Upper lobe of left lung (tissue), 6 donors: Measurements from ENCODE around the gene TGFBR3. TPM values are rescaled to one million over a fixed set of nuclear protein-coding genes. Genes with fewer than 3 reads are reported as not detected.

Experiments
- ATAC-seq, 2 donors: fragments of 200-7000 bp; cut with Tn5 transposase; one replicate each; pipeline ENCODE4 v1.9.1; 2022; ENCODE audit warnings: mild to moderate bottlenecking in 2 of 2, moderate library complexity in 2 of 2; ENCODE audit not compliant: low FRiP score in 2 of 2
- DNase-seq, 2 donors: peaks; one replicate each; pipeline ENCODE4 v3.0.0-alpha.2; 2019 to 2020
- H3K27ac ChIP-seq, 4 donors: fragments of 200-600 bp; sonication (generic); one replicate each; pipeline ENCODE4 v1.5.1; 2016 to 2019
- H3K27me3 ChIP-seq, 4 donors: fragments of 200-600 bp; sonication (generic); one replicate each; pipeline ENCODE4 v1.5.1; 2017 to 2019
- H3K36me3 ChIP-seq, 4 donors: fragments of 200-600 bp; sonication (generic); one replicate each; pipeline ENCODE4 v1.5.1; 2016 to 2019
- H3K4me1 ChIP-seq, 4 donors: fragments of 200-600 bp; sonication (generic); one replicate each; pipeline ENCODE4 v1.5.1; 2018 to 2019
- H3K4me3 ChIP-seq, 4 donors: fragments of 200-600 bp; sonication (generic); one replicate each; pipeline ENCODE4 v1.5.1; 2017 to 2019; ENCODE audit warnings: mild to moderate bottlenecking in 2 of 4, moderate library complexity in 1 of 4
- H3K9me3 ChIP-seq, 4 donors: fragments of 200-600 bp; sonication (generic); one replicate each; pipeline ENCODE4 v1.5.1; 2018 to 2019
- EP300 ChIP-seq, 4 donors: sonication (generic); formaldehyde crosslinking; IDR thresholded peaks; one replicate each; pipeline ENCODE4 v1.5.1; 2017; ENCODE audit warnings: antibody characterized with exemption in 4 of 4, control low read depth in 2 of 4
- POLR2A ChIP-seq, 4 donors: fragments of 450-650 bp; IDR thresholded peaks; one replicate each; pipeline ENCODE4 v1.5.1; 2016 to 2017; ENCODE audit warnings: antibody characterized with exemption in 4 of 4, mild to moderate bottlenecking in 2 of 4
- POLR2AphosphoS5 ChIP-seq, 2 donors: sonication (generic); formaldehyde crosslinking; IDR thresholded peaks; one replicate each; pipeline ENCODE4 v1.5.1; 2017; ENCODE audit warnings: antibody characterized with exemption in 2 of 2
- WGBS, 2 donors: methylation state at CpG; one replicate each; pipeline ENCODE4 v1.1.5; 2017 to 2018; 5-methylcytosine and 5-hydroxymethylcytosine counted together
- total RNA-seq, 6 donors: library from RNA; depleted of rRNA in 4 of 6; stranded (reverse); fragments of >200 nt in 4 of 6; gene quantifications; one replicate each; pipeline versions ENCODE4 v1.1.0 to v1.2.1, GENCODE V29; 2016 to 2021
- TF ChIP-seq, protein P1 (sequence below), 6 experiments: fragments of 450-650 bp in 4 of 6; fragments of 200-600 bp in 2 of 6; sonication (generic) in 2 of 6; IDR thresholded peaks; one replicate each; pipeline ENCODE4 v1.5.1; 2016 to 2019; ENCODE audit warnings: antibody characterized with exemption in 6 of 6
- donor health status: DM: no; HTN: no; CAD: no; lungs with moderate emphysema.
- donor health status: DM: no; HTN: yes; CAD: no; lungs with severe emphysema.

Gene TGFBR3
- total RNA-seq, 6 donors from 2014 or later: 33.5 to 78.3 (median 57.1) TPM

DNA sequence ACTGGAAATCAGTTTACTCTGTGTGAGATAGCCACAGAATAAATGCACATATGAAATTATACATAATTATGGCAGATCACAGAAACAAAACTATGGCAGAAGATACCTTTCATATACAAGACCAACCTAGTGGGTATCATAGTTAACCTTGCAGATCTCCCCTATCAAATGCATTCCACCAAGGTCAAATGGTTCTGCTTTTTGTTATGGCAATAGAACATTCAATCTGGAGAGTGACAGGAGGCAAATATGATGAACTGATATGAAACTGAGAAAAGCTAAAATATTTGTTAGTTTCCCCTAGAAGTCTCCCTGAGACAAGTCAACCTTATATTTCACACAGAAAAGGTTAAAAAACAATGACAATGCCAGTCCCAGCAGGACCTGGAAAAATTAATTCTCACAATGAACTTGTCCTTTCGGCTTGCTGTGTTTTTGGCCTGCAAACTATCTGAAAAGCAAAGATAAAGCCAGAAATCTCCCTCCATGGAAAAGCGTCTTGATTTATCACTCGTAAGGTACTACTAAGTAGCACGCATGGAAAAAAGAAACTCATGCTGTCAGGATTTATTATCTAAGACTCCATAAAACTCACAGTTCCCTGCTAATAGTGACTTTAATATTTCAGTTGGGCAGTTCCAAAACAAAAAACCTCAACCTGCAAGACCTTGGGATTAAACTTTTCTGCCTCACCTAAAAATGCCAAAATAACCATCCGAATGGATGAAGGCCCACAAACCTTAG, 174.3 kb downstream of the TGFBR3 start:
- 95 to 98% methylated on average over 5 of the region's 5 CpGs for WGBS, 2 donors
- DNase-seq: no peak
- H3K4me3 ChIP-seq: no peak overlapping the region
- ATAC-seq: no peak
- peaks cover 5 to 31% (median 23%) of the 10 kb centered on the region in 4 donors for H3K4me1 ChIP-seq
- H3K27ac ChIP-seq: peak overlapping the region in 3 of 4 donors; percentile 33 to 87 (median 69)
- H3K9me3 ChIP-seq: no peaks in the 10 kb centered on the region
- H3K36me3 ChIP-seq: peaks cover 0 to 67% (median 19%) of the 10 kb centered on the region in 4 donors
- no peaks in the 10 kb centered on the region for H3K27me3 ChIP-seq
- TF ChIP-seq POLR2AphosphoS5 (IDR thresholded peaks at IDR 0.05): no peak
- TF ChIP-seq EP300 (IDR thresholded peaks at IDR 0.05): no peak
- TF ChIP-seq, protein P1, sequence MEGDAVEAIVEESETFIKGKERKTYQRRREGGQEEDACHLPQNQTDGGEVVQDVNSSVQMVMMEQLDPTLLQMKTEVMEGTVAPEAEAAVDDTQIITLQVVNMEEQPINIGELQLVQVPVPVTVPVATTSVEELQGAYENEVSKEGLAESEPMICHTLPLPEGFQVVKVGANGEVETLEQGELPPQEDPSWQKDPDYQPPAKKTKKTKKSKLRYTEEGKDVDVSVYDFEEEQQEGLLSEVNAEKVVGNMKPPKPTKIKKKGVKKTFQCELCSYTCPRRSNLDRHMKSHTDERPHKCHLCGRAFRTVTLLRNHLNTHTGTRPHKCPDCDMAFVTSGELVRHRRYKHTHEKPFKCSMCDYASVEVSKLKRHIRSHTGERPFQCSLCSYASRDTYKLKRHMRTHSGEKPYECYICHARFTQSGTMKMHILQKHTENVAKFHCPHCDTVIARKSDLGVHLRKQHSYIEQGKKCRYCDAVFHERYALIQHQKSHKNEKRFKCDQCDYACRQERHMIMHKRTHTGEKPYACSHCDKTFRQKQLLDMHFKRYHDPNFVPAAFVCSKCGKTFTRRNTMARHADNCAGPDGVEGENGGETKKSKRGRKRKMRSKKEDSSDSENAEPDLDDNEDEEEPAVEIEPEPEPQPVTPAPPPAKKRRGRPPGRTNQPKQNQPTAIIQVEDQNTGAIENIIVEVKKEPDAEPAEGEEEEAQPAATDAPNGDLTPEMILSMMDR (IDR thresholded peaks at IDR 0.05): no peak
- no peak for TF ChIP-seq POLR2A (IDR thresholded peaks at IDR 0.05)

DNA sequence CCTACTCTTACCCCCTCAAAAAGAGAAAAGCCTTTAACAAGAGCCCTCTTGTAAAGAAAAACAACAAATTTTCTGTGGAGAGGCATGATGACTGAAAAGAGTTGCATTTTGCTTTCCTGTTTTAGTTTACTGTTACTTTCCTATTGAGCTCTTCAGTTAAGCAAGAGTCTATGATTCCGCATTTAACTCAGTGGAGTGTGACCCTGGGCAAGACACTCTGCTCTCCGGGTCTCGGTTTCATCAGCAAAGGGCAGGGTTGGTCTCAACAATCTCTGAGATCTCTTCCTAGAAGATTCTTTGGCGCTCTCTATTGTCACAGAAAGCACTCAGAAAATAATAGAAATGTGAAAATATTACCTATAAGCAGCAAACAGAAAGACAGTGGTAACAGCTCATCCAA, 175.7 kb downstream of the TGFBR3 start:
- Histone ChIP-seq H3K27ac (peak overlapping the region in 1 of 4 donors; percentile 20), H3K4me3 (no peak overlapping the region), H3K4me1 (peaks cover 5 to 31% (median 23%) of the 10 kb centered on the region in 4 donors), H3K9me3 (no peaks in the 10 kb centered on the region), H3K36me3 (peaks cover 0 to 64% (median 17%) of the 10 kb centered on the region in 4 donors), H3K27me3 (no peaks in the 10 kb centered on the region)
- whole genome bisulfite sequencing, 2 donors: 65 to 88% methylated on average over 4 of the region's 4 CpGs
- no peak for ATAC-seq
- TF ChIP-seq POLR2A (IDR thresholded peaks at IDR 0.05) (no peak), EP300 (IDR thresholded peaks at IDR 0.05) (no peak)
- TF ChIP-seq, protein P1 (IDR thresholded peaks at IDR 0.05): no peak
- DNase-seq: no peak

DNA sequence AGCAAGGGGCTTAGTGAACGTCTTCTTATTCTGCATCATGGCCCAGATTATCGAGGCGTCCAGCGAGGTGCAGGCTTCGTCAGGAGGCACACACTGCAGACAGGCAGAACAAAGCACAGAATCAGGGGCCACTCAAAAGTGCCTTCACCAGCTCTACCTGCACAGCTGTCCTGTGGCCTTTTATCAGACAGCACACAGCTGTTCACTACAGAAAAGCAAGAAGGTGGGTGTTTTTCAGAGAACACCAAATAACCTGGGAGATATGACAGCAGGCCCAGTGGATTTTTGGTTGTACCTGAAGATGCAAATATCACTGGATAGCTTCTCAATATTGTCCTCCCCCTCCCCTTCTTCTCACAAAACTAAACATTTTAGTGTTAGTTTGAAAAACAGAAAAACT, 177.3 kb downstream of the TGFBR3 start:
- no peak for DNase-seq
- ATAC-seq: no peak
- no peak overlapping the region for H3K4me3 ChIP-seq
- H3K27ac ChIP-seq: no peak overlapping the region
- H3K36me3 ChIP-seq: peaks cover 0 to 56% (median 17%) of the 10 kb centered on the region in 4 donors
- no peaks in the 10 kb centered on the region for H3K27me3 ChIP-seq
- no peak for TF ChIP-seq POLR2AphosphoS5 (IDR thresholded peaks at IDR 0.05)
- TF ChIP-seq EP300 (IDR thresholded peaks at IDR 0.05): no peak
- no peak for TF ChIP-seq POLR2A (IDR thresholded peaks at IDR 0.05)
- TF ChIP-seq, protein P1 (IDR thresholded peaks at IDR 0.05): no peak
- WGBS, 2 donors: 96% methylated on average over 5 of the region's 5 CpGs
- peaks cover 5 to 25% (median 13%) of the 10 kb centered on the region in 4 donors for H3K4me1 ChIP-seq
- H3K9me3 ChIP-seq: no peaks in the 10 kb centered on the region

DNA sequence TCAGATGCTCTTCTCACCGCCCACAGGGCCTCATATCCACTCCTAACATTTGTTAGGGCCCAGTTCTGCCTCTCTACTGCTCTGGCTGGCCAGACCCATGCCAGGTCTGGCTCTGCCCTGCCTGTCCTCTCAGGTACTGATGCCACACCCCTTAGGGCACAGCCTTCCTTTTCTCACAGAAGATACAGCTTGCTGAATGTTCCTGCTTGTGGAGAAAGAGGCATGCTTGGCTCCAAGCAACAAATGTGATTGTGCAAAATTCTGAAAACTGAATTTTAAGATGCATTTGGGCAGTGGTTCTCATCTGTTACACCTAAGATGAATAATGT, 178.1 kb downstream of the TGFBR3 start:
- no peak overlapping the region for H3K4me3 ChIP-seq
- WGBS, 2 donors: 92 to 100% methylated on average over 1 of the region's 1 CpG

More for the DNA sequence above, 178.1 kb downstream of the TGFBR3 start:
- Histone ChIP-seq H3K4me1 (peaks cover 3 to 18% (median 10%) of the 10 kb centered on the region in 4 donors), H3K9me3 (no peaks in the 10 kb centered on the region), H3K27ac (no peak overlapping the region), H3K36me3 (peaks cover 0 to 62% (median 17%) of the 10 kb centered on the region in 4 donors), H3K27me3 (no peaks in the 10 kb centered on the region)
- TF ChIP-seq POLR2A (IDR thresholded peaks at IDR 0.05): no peak
- TF ChIP-seq, protein P1 (IDR thresholded peaks at IDR 0.05): no peak
- TF ChIP-seq EP300 (IDR thresholded peaks at IDR 0.05): no peak
- TF ChIP-seq POLR2AphosphoS5 (IDR thresholded peaks at IDR 0.05): no peak
- DNase-seq: no peak
- no peak for ATAC-seq
